Sciatic nerve (tissue), 2 donors: ENCODE results near the gene ABTB2. TPM values are rescaled to one million over a fixed set of nuclear protein-coding genes. Genes with fewer than 3 reads are reported as not detected.

Experiments
- ATAC-seq: fragments of 200-7000 bp; cut with Tn5 transposase; one replicate; pipeline ENCODE4 v1.9.1; 2020; ENCODE audit warnings: mild to moderate bottlenecking, moderate library complexity
- DNase-seq: peaks from one replicate; pipeline ENCODE4 v3.0.0-alpha.2; 2020; ENCODE audit warnings: low spot score
- intact Hi-C: fragments of 100-400 bp; cut with DNase I; formaldehyde crosslinking; loops from one replicate; pipeline ENCODE4 v1.14.2; 2022
- total RNA-seq: library from RNA; stranded (reverse); fragmentation: NEBNext Ultra II Directional; extraction: Animal tissue kit (Norgen Biotek cat#: 25700); gene quantifications from one replicate; pipeline ENCODE4 v1.2.1, GENCODE V29; 2021
- donor health status: DM: no; HTN: no; CAD: no.
- donor health status: DM: no; HTN: no; CAD: no.

The ABTB2 gene
- total RNA-seq, 1 donor from 2014 or later = 10.5 TPM

GRCh38 chr11:34208266-34209135 is 149.3 kb downstream of the ABTB2 start:
- peak; percentile 43 for ATAC-seq
- no peak for DNase-seq
- intact Hi-C loops = no loop called here

GRCh38 chr11:34207487-34208180 is 150.2 kb downstream of the ABTB2 start:
- intact Hi-C loops = no loop called here

GRCh38 chr11:34206407-34207300 is 151.2 kb downstream of the ABTB2 start:
- intact Hi-C loops = no loop called here
- no peak for DNase-seq
- no peak for ATAC-seq

More at GRCh38 chr11:34207487-34208180, 150.2 kb downstream of the ABTB2 start:
- DNase-seq (no peak), ATAC-seq (no peak)

- ATAC-seq = no peak
- intact Hi-C loops = no loop called here
- no peak for DNase-seq
Observed at GRCh38 chr11:34205326-34206035, 152.3 kb downstream of the ABTB2 start.

GRCh38 chr11:34204396-34205279 is 153.2 kb downstream of the ABTB2 start:
- no peak for DNase-seq
- intact Hi-C loops = no loop called here
- ATAC-seq = no peak

GRCh38 chr11:34203377-34203871 is 154.4 kb downstream of the ABTB2 start:
- ATAC-seq (no peak), DNase-seq (no peak)
- intact Hi-C loops = no loop called here

- no peak for ATAC-seq
Observed at GRCh38 chr11:34201129-34201528, 156.7 kb downstream of the ABTB2 start.

GRCh38 chr11:34199525-34199924 is 158.3 kb downstream of the ABTB2 start:
- no peak for DNase-seq
- intact Hi-C loops = no loop called here

More at GRCh38 chr11:34201129-34201528, 156.7 kb downstream of the ABTB2 start:
- no peak for DNase-seq
- intact Hi-C loops = no loop called here

GRCh38 chr11:34198523-34198922 is 159.3 kb downstream of the ABTB2 start:
- no peak for DNase-seq
- ATAC-seq = no peak
- intact Hi-C loops = no loop called here

More at GRCh38 chr11:34199525-34199924, 158.3 kb downstream of the ABTB2 start:
- no peak for ATAC-seq

- intact Hi-C loops = no loop called here
- no peak for ATAC-seq
- no peak for DNase-seq
Observed at GRCh38 chr11:34197256-34197655, 160.6 kb downstream of the ABTB2 start.

GRCh38 chr11:34194576-34195335 is 163.1 kb downstream of the ABTB2 start:
- no peak for ATAC-seq
- intact Hi-C loops = no loop called here
- no peak for DNase-seq

- intact Hi-C loops = no loop called here
- no peak for DNase-seq
Observed at GRCh38 chr11:34192481-34193401, 165.1 kb downstream of the ABTB2 start.

GRCh38 chr11:34191578-34191977 is 166.2 kb downstream of the ABTB2 start:
- intact Hi-C loops = no loop called here
- ATAC-seq (peak; percentile 11), DNase-seq (no peak)

More at GRCh38 chr11:34192481-34193401, 165.1 kb downstream of the ABTB2 start:
- peak; percentile 86 for ATAC-seq

- no peak for DNase-seq
- intact Hi-C loops = no loop called here
- ATAC-seq = no peak
Observed at GRCh38 chr11:34190192-34191139, 167.3 kb downstream of the ABTB2 start.

GRCh38 chr11:34189191-34189590 is 168.6 kb downstream of the ABTB2 start:
- intact Hi-C loops = no loop called here
- DNase-seq = no peak
- no peak for ATAC-seq
